Measurements from ENCODE around the gene STX4. TPM values are rescaled to one million over a fixed set of nuclear protein-coding genes. Genes with fewer than 3 reads are reported as not detected.

The STX4 gene, protein sequence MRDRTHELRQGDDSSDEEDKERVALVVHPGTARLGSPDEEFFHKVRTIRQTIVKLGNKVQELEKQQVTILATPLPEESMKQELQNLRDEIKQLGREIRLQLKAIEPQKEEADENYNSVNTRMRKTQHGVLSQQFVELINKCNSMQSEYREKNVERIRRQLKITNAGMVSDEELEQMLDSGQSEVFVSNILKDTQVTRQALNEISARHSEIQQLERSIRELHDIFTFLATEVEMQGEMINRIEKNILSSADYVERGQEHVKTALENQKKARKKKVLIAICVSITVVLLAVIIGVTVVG
- total RNA-seq (2022; extraction: Qiagen RNA extraction; ENCODE audit: low read depth) = 48.5 to 73.3 TPM (median 68.5 TPM) in 5 replicates

DNA sequence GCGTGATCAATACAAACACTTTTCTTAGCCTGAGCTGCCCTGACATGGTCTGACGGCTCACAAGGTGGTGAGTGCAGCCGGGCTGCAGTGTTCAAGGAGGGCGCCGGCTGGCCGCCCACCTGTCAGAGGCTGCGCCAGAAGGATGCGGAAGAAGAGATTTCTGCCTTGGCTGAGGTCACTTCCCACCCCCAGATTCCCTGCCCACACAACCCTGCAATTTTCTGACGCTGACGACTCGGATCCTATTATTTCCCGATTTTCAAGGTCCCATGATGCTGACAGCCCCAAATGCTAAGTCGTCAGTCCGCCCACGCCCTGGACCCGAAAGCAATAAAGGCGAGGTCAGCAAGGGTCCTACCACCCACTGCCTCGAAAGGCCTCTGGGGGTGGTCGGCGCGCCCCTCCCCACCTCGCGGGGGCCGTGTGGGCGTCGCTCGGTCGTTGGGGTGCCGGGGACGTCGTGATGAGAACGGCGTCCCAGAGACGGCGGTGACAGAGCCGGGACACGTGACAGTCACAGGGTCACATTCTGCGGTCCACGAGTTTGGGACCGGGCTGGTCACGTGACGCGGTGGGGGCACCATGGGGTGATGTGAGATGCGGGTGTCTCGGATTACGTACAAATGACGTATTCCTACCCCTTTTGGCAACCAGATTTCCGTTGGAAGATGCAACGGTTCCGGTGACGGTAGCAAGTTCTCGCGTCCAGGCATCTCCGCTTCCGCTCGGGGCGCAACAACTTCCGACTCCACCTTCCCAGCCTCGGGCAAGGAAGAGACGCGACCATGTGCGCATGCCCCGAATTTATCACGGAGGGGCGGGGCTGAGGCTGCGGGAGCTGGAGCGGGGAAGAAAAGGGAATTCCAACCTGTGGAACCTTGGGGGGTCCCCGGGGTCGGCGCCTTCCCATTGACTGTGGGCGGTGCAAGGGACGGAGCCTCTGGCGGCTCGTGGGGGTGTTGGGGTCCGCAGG, at the start of gene STX4:
TSS of gene STX4 (plus strand) at position 823 of the 973 bp plus-strand sequence. CDS start 248 bp downstream, outside the sequence.

DNA sequence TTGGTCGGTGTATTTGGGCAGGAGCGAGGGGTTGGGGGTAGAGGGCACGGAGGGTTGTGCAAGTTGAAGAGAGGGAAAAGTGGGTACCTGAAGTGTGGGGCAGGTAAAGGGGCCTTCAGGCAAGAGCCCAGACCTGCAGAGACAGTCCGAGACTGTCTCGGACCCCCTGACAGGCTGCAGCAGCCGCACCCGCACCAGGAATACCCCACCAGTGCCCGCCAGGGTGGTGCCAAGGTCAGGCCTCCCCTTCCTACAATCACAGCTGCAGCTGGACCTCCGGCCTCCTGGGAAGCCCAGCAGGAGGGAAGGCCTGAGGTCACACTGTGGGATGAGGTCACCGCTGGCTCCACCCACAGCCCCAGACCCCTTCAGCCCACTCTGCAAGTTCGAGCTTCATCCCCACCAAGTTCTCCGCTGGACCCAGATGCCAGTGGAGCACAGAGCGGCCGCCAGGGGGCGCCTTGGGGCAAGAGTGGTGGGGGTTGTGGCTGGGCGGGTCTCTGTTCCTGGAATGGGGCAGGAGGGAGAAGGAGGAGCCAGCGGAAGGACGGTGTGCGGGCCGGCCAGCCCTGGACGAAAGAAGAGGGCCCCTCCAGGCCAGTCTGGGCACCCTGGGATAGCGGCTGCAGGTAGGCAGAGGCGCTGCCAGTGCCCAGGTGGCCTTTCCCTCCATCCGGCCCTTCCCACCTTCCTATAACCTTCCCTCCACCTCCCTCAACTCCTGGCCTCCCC, 48.5 kb upstream of the STX4 start, which contains the start of gene HSD3B7:
TSS of gene HSD3B7 (plus strand) at position 539 of the 732 bp plus-strand sequence. CDS start 452 bp downstream, outside the sequence.

DNA sequence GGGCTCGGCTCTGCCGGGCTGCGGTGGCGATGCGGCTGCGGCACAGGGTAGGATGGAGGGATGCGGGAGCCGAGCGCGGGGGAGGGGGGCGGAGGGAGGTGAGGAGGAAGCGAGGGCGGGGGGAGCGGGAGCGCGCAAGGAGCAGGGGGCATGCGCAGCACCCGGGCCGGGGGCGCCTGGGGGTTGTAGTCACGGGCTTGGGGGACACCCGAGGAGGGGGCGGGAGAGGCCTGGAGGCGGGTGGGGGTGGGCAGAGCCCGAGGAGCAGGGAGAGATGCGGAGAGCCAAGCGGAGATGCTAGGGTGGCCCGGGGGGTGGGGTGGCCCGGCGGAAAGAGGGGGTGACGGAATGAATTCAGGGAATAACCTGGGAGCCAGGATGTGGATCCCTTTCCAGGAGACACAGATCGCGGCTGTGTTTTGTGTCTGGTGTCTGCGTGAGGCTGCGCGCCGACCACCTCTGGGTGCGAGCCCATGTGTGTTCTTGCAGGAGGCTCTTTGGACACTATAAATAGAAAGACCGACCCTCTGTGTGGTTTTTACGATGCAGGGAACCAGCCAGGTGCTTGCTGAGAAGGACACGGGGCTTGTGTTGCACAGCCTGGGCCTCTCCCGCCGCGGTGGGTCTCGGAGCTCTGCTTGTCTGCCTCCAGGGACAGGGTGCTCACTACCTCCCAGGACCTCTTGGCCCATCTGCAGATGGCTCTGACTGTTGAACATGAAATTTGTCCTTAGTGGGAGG, 22.6 kb upstream of the STX4 start, which contains the start of gene STX1B:
TSS of gene STX1B (minus strand) at position 54 of the 741 bp plus-strand sequence. CDS start 242 bp downstream, outside the sequence.

DNA sequence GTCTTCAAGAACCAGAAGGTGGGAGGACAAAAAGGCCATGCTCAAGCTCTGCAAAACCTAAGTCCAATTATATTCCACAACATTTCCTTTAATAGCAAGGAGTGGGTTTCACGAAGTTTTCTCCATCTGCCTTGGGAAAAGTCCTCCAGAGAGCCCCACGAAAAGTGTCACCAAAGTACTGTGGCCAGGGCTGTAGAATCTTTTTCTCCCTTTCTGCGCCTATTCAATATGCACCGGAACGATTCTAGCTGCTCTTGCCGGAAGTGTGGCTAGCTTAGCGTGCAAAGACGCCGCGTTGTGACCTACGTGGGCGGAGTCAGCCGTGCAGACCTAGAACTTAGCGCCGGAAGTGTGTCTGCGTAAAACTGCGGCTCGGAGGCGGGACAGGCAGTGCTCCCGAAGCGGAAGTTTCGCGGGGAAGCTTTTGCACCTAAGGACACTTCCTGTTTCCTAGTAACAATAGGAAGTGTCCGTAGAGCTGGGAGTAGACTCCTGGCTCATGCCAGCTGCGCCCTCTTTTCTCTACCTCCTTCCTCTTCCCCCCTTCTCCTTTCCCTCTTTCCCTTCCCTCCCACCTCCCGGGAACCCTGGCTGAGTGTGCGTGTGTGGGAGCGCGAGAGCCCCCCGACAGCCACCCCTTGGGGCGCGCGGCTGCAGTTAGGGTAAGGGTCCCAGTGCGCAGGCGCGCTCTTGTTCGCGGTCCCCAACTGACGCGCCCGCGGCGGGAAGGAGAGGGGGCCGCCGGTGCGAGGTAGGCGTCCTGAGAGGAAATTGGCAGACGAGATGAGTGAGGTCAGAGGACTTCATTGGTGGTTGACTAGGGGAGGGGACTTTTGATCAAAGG, 40.8 kb downstream of the STX4 start, which contains the start of the genes ZNF646 and ZNF668:
TSS of gene ZNF646 (plus strand) at position 453 of the 844 bp plus-strand sequence. CDS start 1,903 bp downstream, outside the sequence.
TSS of gene ZNF668 (minus strand) at position 271 of the 844 bp plus-strand sequence. CDS start 9,781 bp downstream, outside the sequence.

DNA sequence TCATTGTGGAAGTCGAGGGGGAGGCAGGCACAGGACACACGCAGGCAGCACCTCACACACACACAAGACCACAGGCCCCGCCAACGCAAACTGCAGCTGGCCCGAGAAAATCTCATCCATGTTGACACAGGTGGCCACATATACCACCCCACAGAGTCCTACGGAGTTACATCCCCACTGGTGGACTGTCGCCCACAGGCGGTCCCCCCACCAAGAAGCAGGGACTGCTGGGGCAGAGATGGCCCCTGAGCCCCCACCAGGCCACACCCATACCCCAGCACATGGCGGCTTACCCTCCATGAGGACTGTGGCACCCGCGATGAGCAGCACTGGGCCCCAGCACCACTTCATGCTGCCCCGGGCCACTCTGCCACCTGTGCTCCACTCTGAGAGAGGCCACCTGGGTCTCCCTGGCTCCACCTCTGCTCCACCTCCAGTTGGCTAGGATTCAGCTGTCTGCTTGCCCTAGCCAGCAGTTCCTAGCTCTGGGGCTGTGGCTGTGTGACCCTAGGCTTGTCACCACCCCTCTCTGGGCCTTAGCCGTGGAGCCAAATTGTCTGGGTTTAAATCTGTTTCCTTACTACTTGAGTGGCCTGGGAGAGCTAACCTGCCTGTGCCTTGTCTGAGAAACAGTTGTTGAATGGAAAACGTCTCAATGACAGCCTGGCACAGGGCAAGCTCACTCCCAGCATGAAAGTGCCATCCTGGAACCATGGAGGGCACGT, 55.3 kb downstream of the STX4 start, which contains the start of gene PRSS53:
TSS of gene PRSS53 (minus strand) at position 485 of the 725 bp plus-strand sequence. CDS start at position 351, 134 bp downstream.

Other genes starting within 250 kb of the STX4 start
- gene ZNF629, start 246.4 kb upstream of the STX4 start, total RNA-seq (2022; extraction: Qiagen RNA extraction; ENCODE audit: low read depth) = 15.6 to 17.9 TPM (median 17.8 TPM) in 5 replicates
- 24.0 to 43.8 TPM (median 43.2 TPM) in 5 replicates for gene BCL7C, start 139.5 kb upstream of the STX4 start, total RNA-seq (2022; extraction: Qiagen RNA extraction; ENCODE audit: low read depth)
- gene CTF1, start 136.9 kb upstream of the STX4 start, total RNA-seq (2022; extraction: Qiagen RNA extraction; ENCODE audit: low read depth) = 0.14 to 0.32 TPM (median 0.30 TPM) in 3 of 5 replicates, not detected in the others
- 8.6 to 23.7 TPM (median 22.0 TPM) in 5 replicates for gene FBXL19, start 110.0 kb upstream of the STX4 start, total RNA-seq (2022; extraction: Qiagen RNA extraction; ENCODE audit: low read depth)
- gene ORAI3, start 84.5 kb upstream of the STX4 start, total RNA-seq (2022; extraction: Qiagen RNA extraction; ENCODE audit: low read depth) = 8.1 to 18.1 TPM (median 12.5 TPM) in 5 replicates
- 12.6 to 22.9 TPM (median 21.6 TPM) in 5 replicates for gene SETD1A, start 75.8 kb upstream of the STX4 start, total RNA-seq (2022; extraction: Qiagen RNA extraction; ENCODE audit: low read depth)
- gene HSD3B7, start 48.4 kb upstream of the STX4 start, total RNA-seq (2022; extraction: Qiagen RNA extraction; ENCODE audit: low read depth) = 9.5 to 18.2 TPM (median 13.8 TPM) in 5 replicates
- gene STX1B, start 22.9 kb upstream of the STX4 start, total RNA-seq (2022; extraction: Qiagen RNA extraction; ENCODE audit: low read depth) = 1.6 to 2.9 TPM (median 1.8 TPM) in 5 replicates
- gene ZNF668, start 40.7 kb downstream of the STX4 start, total RNA-seq (2022; extraction: Qiagen RNA extraction; ENCODE audit: low read depth) = 7.2 to 21.8 TPM (median 16.1 TPM) in 5 replicates
- 5.1 to 13.5 TPM (median 11.6 TPM) in 5 replicates for gene ZNF646, start 40.9 kb downstream of the STX4 start, total RNA-seq (2022; extraction: Qiagen RNA extraction; ENCODE audit: low read depth)
- 0.59 to 2.0 TPM (median 1.3 TPM) in 5 replicates for gene PRSS53, start 55.4 kb downstream of the STX4 start, total RNA-seq (2022; extraction: Qiagen RNA extraction; ENCODE audit: low read depth)
- 86.0 to 147 TPM (median 138 TPM) in 5 replicates for gene VKORC1, start 61.2 kb downstream of the STX4 start, total RNA-seq (2022; extraction: Qiagen RNA extraction; ENCODE audit: low read depth)
- 31.9 to 56.2 TPM (median 47.4 TPM) in 5 replicates for gene BCKDK, start 74.8 kb downstream of the STX4 start, total RNA-seq (2022; extraction: Qiagen RNA extraction; ENCODE audit: low read depth)
- 32.5 to 46.4 TPM (median 43.1 TPM) in 5 replicates for gene KAT8, start 84.1 kb downstream of the STX4 start, total RNA-seq (2022; extraction: Qiagen RNA extraction; ENCODE audit: low read depth)
- gene PRSS8, start 102.2 kb downstream of the STX4 start, total RNA-seq (2022; extraction: Qiagen RNA extraction; ENCODE audit: low read depth) = 0.80 to 1.2 TPM (median 0.91 TPM) in 5 replicates
- 0.83 to 2.0 TPM (median 0.93 TPM) in 5 replicates for gene PRSS36, start 116.5 kb downstream of the STX4 start, total RNA-seq (2022; extraction: Qiagen RNA extraction; ENCODE audit: low read depth)
- gene FUS, start 146.6 kb downstream of the STX4 start, total RNA-seq (2022; extraction: Qiagen RNA extraction; ENCODE audit: low read depth) = 500 to 693 TPM (median 524 TPM) in 5 replicates
- gene PYCARD, start 169.2 kb downstream of the STX4 start, total RNA-seq (2022; extraction: Qiagen RNA extraction; ENCODE audit: low read depth) = 22.6 to 44.7 TPM (median 37.8 TPM) in 5 replicates
- 0.06 to 0.12 TPM (median 0.09 TPM) in 3 of 5 replicates, not detected in the others for gene TRIM72, start 180.6 kb downstream of the STX4 start, total RNA-seq (2022; extraction: Qiagen RNA extraction; ENCODE audit: low read depth)
- gene PYDC1, start 183.6 kb downstream of the STX4 start, total RNA-seq (2022; extraction: Qiagen RNA extraction; ENCODE audit: low read depth) = not detected in 5 replicates
- gene ITGAM, start 226.4 kb downstream of the STX4 start, total RNA-seq (2022; extraction: Qiagen RNA extraction; ENCODE audit: low read depth) = 0.92 to 3.6 TPM (median 1.8 TPM) in 5 replicates

Data from A549 treated with ZK216348 at 1 μM for 4 hours (cell line).